SIG-M5 treated with dmso at 0.1 percent for 504 hours (cell line): ENCODE results near the gene ZNF594.
"Not testable (repeated sequence)": the region's sequence is repeated elsewhere in the genome, so short reads cannot be mapped to it uniquely, and the experiment has no call there.

Experiments used
- DNase-seq: peaks from one replicate; lab custom pipeline; 2025; ENCODE audit not compliant: unreplicated experiment; lab: John Stamatoyannopoulos, UW

The ZNF594 gene

DNA sequence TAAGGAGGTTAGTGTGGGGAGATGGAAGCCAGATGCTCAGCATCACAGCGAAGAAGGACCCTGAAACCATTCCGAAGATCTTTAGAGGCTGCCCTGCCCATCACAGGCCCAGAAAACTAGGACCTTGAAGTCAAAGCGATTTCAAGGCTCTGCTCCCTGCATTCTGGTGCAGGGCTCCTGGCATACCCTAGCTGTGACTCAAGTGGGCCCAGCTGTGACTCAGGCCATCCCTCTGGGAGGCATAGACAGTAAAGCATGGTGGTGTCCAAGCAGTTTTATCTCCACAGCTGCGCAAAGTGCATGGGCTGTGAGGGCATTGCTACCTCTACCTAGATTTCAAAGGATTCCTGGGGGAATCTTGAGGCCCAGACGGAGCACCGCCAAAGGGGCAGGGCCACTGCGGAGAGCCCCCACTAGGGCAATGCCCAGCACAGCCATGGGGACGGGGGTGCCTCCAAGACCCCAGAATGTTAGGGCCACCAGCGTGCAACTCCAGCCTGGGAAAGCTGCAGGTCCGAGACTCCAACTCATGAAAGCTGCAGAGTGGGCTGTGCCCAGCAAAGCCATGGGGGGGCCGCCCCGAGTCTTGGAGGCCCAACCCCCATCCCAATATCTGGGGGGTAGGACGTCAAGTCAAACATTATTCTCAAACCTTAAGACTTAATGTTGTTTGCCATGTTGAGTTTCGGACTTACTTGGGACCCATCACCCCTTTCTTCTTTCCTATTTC lies 11.7 kb upstream of the ZNF594 start:
- no peak for DNase-seq

DNA sequence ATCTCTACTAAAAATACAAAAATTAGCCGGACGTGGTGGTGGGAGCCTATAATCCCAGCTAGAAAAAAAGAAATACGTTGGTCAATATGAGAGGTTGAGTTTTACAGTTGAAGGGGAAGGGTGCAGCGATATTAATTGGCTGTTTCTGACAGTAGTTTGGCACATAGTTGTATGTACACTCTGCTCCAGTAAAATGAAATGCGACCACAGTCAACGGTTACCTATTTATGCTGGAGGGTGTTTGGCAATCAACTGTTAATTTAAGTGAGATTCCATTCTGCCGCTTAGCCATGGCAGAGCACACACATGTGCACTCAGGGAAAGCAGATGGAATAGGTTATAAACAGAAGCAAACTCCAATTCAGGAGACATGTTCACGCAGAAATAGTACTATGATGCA lies 9.3 kb upstream of the ZNF594 start:
- DNase-seq, result no peak

DNA sequence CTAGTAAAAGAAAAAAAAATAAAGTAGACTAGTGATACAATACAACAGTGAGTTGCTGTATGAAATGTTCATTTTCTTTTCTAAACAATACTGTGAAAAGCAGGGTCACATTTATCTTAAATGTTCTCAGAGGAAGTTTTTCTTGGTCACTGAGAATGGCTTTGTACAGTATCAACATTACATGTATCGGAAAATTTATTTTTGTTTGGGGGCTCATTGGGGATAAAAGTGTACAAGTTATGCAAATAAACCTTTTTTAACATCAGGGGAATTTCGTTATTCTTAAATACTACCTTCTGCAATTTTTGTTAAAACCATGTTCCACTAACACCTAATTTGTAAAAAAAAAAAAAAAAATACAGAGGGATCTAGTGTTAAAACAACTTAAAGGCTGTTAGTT lies 8.7 kb upstream of the ZNF594 start:
- DNase-seq, result no peak

DNA sequence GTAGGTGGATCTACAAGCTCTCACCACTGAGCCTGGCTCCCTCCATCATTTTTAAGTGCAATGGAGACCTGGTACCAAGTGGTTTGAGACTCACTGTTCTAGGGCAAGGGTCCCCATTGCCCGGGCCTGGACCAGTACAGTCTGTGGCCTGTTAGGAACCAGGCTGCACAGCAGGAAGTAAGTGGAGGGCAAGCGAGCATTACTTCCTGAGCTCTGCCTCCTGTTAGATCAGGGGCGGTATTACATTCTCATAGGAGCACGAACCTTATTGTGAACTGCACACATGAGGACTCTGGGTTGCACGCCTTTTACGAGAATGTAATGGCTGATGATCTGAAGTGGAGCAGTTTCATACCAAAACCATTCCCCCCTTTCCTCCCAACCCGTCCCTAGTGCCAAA lies 6.8 kb upstream of the ZNF594 start:
- DNase-seq, result no peak

DNA sequence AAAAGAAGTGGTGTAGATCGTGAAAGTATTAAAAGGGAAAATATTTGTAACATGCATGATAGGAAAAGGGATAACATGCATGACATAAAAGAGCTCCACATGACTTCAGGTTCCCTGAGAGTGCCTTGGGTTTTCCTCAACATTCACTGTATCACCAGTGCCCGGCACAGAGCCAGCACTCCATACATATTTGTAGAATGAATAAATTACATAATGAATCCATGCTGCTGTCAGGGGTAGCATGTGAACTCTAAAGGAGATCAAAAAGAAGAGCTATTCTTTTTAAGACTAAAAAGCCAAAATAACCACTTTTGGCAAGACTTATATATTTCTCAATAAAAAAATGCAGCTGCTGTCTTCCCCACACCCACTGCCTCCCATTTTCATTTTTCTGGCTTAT lies 2.7 kb upstream of the ZNF594 start:
- no peak for DNase-seq

DNA sequence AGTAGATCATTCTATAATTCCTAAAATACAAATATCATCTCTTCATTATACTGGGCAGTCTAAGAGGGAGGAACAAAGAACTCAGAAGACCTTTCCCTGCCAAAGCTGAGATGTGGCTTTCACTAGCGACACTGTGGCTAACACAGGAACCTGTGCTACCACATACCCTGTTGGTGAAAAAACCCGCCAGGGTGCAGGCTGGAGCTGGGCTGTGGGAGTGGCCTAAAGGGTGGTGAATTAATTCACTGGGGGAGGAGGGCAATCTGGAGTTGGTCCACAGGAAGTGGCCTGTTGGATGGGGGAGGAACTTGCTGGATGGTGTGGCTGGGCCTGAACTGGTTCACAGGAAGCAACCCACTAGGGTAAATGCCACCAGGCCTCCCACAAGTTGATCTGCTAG lies 7.4 kb downstream of the ZNF594 start:
- DNase-seq, result no peak

DNA sequence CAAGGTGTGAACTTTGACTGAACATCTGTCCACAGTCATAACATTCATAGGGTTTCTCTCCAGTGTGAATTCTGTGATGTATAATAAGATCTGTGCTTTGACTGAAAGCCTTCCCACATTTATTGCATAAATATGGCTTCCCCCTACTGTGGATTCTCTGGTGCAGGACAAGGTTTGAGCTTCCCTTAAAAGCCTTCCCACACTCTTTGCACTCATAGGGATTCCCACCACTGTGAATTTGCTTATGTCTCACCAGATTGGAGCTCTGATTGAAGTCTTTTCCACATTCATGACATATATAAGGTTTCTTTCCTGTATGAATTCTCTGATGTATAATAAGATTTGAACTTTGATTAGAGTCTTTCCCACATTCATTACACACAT lies 8.3 kb downstream of the ZNF594 start:
- no peak for DNase-seq

DNA sequence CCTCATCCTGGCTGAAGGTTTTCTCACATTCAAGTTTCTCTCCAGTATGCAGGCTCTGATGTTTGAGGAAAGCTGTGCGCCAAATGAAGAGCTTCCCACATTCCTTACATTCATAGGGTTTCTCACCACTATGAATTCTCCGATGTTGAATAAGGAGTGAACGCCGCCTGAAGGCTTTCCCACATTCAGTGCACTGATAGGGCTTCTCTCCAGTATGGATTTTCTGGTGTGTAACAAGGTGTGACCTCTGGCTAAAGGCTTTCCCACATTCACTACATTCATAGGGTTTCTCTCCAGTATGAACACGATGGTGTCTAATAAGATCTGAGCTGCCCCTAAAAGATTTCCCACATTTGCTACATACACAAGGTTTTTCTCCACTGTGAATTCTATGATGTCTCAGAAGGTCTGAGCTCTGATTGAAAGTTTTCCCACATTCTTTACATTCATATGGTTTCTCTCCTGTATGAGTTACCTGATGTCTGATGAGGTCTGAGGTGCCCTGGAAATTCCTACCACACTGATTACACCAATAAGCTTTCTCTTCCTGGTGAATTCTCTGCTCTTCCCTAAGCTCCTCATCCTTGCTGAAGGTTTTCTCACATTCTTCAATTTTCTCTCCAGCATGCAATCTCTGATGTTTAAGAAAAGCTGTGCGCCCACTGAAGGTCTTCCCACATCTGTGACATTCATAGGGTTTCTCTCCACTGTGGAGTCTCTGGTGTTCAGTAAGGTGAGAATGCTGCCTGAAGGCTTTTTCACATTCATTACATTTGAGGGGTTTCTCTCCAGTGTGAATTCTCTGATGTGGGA lies 8.9 kb downstream of the ZNF594 start:
- no peak for DNase-seq

DNA sequence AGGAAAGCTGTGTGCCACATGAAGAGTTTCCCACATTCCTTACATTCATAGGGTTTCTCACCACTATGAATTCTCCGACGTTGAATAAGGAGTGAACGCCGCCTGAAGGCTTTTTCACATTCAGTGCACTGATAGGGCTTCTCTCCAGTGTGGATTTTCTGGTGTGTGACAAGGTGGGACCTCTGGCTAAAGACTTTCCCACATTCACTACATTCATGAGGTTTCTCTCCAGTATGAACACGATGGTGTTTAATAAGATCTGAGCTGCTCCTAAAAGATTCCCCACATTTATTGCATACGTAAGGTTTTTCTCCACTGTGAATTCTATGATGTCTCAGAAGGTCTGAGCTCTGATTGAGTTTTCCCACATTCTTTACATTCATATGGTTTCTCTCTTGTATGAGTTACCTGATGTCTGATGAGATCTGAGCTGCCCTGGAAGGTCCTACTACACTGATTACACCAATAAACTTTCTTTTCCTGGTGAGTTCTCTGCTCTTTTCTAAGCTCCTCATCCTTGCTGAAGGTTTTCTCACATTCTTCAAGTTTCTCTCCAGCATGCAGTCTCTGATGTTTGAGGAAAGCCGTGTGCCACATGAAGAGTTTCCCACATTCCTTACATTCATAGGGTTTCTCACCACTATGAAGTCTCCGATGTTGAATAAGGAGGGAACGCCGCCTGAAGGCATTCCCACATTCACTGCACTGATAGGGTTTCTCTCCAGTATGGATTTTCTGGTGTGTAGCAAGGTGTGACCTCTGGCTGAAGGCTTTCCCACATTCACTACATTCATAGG lies 10.0 kb downstream of the ZNF594 start:
- DNase-seq, result no peak

DNA sequence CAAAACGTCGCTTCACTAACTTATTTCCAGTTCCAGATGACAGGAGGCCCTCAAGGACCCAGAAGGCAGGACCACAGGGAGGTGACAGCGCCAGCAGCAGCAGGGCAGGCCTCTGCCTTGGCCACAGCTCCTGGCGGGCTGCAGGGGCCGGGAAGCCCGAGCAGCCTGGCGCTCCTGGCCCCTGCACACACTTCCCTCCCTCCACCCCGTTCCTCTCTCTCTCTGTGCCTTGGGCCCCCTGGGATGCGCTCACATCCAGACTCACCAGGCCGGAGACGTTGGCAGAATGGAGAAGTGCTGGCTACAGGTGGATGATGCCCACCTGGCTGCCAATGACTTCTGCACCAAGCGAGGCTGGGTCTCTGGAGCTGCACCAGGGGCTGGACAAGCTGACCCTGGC lies 12.7 kb downstream of the ZNF594 start:
- no peak for DNase-seq

DNA sequence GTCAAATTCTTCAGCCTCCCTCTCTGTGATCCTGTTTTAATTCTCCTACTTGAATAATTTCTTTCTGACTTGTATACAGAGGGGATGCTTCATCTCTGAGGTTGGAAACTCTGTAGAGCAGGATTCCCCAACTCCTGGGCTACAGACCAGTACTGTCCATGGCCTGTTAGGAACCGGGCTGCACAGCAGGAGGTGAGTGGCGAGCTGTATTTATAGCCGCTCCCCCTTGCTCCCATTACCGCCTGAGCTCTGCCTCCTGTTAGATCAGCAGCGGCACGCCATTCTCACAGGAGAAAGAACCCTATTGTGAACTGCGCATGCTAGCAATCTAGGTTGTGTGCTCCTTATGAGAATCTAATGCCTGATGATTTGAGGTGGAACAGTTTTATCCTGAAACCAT lies 16.6 kb downstream of the ZNF594 start:
- not testable (repeated sequence) for DNase-seq

DNA sequence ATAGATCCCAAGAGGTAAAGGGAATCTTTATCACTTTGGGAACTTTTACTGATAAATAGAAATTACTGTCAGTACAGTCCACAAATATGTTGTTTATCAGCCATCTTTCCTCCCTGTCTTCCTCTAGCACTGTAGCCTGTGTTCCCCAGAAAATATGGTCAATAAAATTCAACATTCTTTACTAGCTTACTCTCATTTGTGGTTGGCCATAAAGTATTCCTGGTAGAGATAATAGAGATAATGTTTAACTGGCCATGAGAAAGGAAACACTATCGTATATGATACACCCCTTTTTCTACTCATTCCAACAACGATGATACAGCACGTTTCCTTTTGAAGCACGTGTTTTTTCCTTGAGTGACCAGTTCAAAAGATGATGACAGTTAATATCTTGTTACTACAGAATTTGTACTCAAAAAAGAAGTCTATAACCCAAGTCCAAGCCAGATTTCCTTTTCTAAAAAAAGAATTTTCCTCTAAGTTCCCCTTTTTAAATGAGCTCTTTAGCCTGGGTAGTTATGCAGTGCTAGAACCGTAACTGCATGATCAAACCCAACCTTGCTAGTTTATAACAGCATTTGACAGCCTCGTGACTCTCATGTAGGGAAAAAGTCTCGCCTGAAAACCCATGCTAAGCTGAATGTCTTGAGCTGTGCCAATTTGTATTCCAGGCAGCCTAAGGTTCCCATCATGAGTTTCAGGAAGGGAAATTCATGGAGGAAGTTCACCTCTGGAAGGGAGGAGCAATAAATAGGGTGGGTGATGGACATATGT lies 25.7 kb downstream of the ZNF594 start:
- DNase-seq, result peak; percentile 18

DNA sequence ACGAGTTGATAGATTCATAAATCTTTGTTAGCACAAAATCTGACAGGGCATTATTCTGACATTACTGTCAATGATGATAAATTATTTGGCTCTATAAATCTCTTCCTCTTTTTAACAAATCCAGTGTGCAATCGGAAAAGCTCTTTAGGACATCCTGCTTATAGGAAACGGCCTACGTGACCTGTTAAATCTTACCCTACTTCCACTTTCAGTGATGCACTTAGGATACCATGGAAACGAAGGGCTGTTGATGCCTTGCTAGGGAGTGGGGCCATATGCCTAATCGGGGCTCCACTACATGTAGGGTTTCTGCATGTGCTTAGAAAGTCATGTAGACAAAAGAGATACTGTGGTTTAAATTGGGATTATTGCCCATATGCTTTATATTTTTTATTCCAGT lies 27.2 kb downstream of the ZNF594 start:
- no peak for DNase-seq

DNA sequence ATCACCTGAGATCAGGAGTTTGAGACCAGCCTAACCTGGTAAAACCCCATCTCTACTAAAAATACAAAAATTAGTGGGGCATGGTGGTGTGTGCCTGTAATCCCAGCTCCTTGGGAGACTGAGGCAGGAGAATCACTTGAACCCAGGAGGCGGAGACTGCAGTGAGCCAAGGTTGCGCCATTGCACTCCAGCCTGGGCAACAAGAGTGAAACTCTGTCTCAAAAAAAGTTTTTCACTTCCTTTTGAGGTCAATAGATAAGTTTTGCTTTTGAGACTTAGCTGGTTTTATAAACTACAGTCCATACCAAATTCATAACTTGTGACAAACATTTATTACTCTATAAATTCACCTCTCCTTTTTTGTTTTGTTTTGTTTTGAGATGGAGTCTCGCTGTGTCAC lies 29.9 kb downstream of the ZNF594 start:
- DNase-seq, result not testable (repeated sequence)

DNA sequence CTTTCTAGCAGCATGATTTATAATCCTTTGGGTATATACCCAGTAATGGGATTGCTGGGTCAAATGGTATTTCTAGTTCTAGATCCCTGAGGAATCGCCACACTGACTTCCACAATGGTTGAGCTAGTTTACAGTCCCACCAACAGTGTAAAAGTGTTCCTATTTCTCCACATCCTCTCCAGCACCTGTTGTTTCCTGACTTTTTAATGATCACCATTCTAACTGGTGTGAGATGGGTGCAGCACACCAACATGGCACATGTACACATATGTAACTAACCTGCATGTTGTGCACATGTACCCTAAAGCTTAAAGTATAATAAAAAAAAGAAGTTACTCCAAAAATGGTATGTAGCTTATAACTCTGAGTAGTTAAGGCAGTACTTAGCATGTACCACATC lies 31.0 kb downstream of the ZNF594 start:
- DNase-seq, result not testable (repeated sequence)

DNA sequence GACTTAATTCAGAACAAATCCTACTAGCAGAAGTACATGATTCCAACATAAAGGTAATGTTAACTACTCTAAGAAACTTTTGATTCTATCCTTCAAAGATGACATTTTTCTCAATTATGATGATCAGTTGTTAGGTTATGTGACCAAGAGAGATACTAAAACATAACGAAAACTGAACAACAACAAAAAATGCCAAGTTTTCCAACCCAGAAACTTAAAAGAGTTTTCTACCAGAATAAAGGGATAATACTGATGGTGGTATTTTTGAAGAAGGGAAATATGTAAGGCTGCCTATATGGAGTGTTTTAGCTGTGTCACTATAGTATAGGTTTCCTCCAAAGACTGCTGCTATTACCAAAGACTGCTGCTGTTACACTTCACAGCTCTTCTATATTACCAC lies 45.5 kb downstream of the ZNF594 start:
- DNase-seq, result not testable (repeated sequence)

DNA sequence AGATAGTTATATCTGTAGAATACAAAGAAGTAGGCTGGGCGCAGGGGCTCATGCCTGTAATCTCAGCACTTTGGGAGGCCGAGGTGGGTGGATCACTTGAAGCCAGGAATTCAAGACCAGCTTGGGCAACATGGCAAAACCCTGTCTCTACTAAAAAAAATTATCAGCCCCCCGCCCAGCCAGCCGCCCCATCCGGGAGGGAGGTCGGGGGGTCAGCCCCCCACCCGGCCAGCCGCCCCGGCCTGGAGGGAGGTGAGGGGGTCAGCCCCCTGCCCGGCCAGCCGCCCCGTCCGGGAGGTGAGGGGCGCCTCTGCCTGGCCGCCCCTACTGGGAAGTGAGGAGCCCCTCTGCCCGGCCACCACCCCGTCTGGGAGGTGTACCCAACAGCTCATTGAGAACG lies 48.8 kb downstream of the ZNF594 start:
- DNase-seq, result not testable (repeated sequence)

DNA sequence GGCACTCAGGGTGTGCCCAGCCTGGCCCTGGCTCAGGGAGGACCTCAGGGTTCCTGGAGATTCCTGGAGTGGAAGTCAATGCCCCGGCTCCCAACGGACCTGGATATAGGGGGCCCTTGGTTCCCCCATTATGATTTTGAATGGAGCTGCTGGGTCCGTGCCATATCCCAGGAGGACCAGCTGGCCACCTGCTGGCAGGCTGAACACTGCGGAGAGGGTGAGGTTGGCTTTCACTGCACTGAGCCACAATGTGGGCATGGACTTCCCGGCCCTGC lies 52.3 kb downstream of the ZNF594 start:
- DNase-seq, result no peak

DNA sequence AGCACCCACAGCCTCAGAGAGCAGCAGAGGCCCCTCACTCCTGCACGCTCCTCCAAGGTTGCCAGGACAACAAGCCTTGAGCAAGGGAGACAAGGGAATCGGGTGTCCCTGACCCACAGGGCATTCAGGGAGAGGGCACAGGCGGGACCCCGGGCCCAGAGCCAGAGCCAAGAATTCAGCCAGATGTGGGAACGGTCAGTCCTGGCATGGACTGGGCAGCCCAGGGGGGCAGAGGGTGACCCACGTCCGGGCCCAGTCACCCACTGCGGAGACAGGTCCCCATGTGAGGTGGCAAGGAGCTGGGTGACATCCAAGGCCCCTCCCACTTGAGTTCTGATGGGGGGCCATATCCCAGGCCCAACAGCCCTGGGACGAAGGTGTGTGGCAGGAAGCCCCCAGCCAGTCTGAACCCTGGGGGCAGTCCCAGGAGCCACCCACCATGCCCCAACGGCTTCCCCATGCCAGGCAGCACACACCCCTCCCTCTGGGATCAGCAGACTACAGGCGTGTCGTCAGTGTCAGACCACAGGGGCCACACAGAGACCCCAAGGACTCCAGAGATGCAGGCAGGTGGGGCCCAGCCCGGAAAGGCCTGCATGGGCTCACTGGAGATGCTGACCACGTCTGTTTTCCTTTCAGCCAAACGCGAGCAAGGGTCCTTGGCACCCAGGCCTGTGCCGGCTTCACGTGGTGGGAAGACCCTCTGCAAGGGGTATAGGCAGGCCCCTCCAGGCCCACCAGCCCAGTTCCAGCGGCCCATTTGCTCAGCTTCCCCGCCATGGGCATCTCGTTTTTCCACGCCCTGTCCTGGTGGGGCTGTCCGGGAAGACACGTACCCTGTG lies 52.8 kb downstream of the ZNF594 start:
- DNase-seq, result no peak

DNA sequence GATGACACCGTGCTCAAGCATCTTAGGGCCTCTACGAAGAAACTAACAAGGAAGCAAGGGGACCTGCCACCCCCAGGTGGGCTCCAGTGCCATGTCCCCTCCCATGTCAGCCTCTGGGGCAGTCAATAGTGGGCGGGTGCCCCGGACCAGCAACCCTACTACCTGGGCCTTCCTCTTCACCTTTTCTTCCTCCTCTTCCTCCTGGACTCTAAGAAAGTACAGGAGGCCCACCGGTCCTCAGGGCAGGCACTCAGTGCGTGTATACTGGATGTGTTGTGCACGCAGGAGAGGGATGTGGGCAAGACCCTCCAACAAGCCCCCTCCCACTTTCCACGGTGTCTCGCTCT lies 53.5 kb downstream of the ZNF594 start:
- not testable (repeated sequence) for DNase-seq
